Type B pancreatic cell (in vitro differentiated cells): ENCODE measurements around the gene TNFRSF6B. TPM values are rescaled to one million over a fixed set of nuclear protein-coding genes. Genes with fewer than 3 reads are reported as not detected.

Experiments
- DNase-seq: peaks from one replicate; pipeline ENCODE4 v3.0.0; 2021; ENCODE audit warnings: mixed read lengths; ENCODE audit not compliant: unreplicated experiment; ENCODE audit errors: extremely low spot score
- H3K27ac Mint-ChIP-seq: 2 replicates; pipeline ENCODE4 v1.8.0; 2021; ENCODE audit warnings: mild to moderate bottlenecking, mixed read lengths
- H3K27me3 Mint-ChIP-seq: 2 replicates; pipeline ENCODE4 v1.8.0; 2021; ENCODE audit warnings: mixed read lengths
- H3K36me3 Mint-ChIP-seq: 2 replicates; pipeline ENCODE4 v1.8.0; 2021; ENCODE audit warnings: mixed read lengths
- H3K4me1 Mint-ChIP-seq: one replicate; pipeline ENCODE4 v1.8.0; 2021; ENCODE audit warnings: mixed read lengths; ENCODE audit not compliant: unreplicated experiment
- H3K4me3 Mint-ChIP-seq: 2 replicates; pipeline ENCODE4 v1.8.0; 2021; ENCODE audit warnings: mild to moderate bottlenecking, mixed read lengths
- H3K9me3 Mint-ChIP-seq: 2 replicates; pipeline ENCODE4 v1.8.0; 2021; ENCODE audit warnings: mixed read lengths
- total RNA-seq: library from RNA; stranded (reverse); gene quantifications from 2 replicates; pipeline ENCODE4 v1.2.1, GENCODE V29; 2021; ENCODE audit warnings: low replicate concordance
- TF ChIP-seq, protein P1 (sequence below): fragments of 200-600 bp; sonication (generic); conservative IDR thresholded peaks from 2 replicates; pipeline ENCODE4 v1.5.0; 2021; ENCODE audit warnings: antibody characterized with exemption, mild to moderate bottlenecking

The TNFRSF6B gene
- total RNA-seq, 1 donor from 2014 or later: not detected

DNA sequence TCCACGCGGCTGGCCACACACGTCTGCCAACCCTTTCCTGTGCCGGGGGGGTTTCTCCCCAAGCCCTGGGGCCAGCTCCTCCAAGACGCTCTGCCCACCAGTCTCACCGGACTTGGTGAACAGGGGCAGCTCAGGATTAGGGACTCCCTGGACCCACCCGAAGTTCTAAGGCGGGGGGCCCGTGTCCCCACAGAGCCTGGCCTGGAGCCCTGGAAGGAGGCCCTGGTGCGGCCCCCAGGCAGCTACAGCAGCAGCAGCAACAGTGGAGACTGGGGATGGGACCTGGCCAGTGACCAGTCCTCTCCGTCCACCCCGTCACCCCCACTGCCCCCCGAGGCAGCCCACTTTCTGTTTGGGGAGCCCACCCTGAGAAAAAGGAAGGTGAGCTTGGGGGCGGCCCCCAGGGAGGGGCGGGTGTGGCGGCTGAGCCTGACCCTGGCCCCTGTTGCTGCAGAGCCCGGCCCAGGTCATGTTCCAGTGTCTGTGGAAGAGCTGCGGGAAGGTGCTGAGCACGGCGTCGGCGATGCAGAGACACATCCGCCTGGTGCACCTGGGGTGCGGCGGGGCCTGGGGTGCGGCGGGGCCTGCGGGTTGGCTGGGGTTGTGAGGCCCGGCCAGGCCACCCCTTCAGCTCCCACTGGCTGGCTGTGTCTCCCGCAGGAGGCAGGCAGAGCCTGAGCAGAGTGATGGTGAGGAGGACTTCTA is 45.4 kb downstream of the TNFRSF6B start:
- DNase-seq: peak; percentile 70
- H3K4me1 Mint-ChIP-seq: peaks cover 3% of the 10 kb centered on the region
- TF ChIP-seq, protein P1, sequence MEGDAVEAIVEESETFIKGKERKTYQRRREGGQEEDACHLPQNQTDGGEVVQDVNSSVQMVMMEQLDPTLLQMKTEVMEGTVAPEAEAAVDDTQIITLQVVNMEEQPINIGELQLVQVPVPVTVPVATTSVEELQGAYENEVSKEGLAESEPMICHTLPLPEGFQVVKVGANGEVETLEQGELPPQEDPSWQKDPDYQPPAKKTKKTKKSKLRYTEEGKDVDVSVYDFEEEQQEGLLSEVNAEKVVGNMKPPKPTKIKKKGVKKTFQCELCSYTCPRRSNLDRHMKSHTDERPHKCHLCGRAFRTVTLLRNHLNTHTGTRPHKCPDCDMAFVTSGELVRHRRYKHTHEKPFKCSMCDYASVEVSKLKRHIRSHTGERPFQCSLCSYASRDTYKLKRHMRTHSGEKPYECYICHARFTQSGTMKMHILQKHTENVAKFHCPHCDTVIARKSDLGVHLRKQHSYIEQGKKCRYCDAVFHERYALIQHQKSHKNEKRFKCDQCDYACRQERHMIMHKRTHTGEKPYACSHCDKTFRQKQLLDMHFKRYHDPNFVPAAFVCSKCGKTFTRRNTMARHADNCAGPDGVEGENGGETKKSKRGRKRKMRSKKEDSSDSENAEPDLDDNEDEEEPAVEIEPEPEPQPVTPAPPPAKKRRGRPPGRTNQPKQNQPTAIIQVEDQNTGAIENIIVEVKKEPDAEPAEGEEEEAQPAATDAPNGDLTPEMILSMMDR: no peak
- H3K9me3 Mint-ChIP-seq: no peaks in the 10 kb centered on the region
- H3K27me3 Mint-ChIP-seq: no peaks in the 10 kb centered on the region
- no peaks in the 10 kb centered on the region for H3K36me3 Mint-ChIP-seq
- H3K4me3 Mint-ChIP-seq: peak overlapping the region; percentile 67
- H3K27ac Mint-ChIP-seq: no peak overlapping the region

DNA sequence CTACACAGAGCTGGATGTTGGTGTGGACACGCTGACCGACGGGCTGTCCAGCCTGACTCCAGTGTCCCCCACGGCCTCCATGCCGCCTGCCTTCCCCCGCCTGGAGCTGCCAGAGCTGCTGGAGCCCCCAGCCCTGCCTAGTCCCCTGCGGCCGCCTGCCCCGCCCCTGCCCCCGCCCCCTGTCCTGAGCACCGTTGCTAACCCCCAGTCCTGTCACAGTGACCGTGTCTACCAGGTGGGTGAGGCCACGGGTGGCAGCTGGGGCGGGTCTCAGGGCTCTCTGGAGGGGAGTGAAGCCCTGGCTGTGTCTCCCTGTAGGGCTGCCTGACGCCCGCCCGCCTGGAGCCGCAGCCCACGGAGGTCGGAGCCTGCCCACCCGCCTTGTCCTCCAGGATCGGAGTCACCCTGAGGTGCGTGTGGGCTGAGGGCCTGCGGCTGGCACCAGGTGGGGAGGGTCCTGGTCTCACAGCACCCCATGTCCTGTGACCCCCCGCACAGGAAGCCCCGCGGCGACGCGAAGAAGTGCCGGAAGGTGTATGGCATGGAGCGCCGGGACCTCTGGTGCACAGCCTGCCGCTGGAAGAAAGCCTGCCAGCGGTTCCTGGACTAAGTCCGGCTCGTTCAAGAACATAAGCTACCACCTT is 46.1 kb downstream of the TNFRSF6B start:
- TF ChIP-seq, protein P1: no peak
- no peaks in the 10 kb centered on the region for H3K36me3 Mint-ChIP-seq
- peaks cover 3% of the 10 kb centered on the region for H3K4me1 Mint-ChIP-seq
- no peaks in the 10 kb centered on the region for H3K9me3 Mint-ChIP-seq
- H3K27me3 Mint-ChIP-seq: no peaks in the 10 kb centered on the region
- no peak overlapping the region for H3K27ac Mint-ChIP-seq
- H3K4me3 Mint-ChIP-seq: no peak overlapping the region
- no peak for DNase-seq

DNA sequence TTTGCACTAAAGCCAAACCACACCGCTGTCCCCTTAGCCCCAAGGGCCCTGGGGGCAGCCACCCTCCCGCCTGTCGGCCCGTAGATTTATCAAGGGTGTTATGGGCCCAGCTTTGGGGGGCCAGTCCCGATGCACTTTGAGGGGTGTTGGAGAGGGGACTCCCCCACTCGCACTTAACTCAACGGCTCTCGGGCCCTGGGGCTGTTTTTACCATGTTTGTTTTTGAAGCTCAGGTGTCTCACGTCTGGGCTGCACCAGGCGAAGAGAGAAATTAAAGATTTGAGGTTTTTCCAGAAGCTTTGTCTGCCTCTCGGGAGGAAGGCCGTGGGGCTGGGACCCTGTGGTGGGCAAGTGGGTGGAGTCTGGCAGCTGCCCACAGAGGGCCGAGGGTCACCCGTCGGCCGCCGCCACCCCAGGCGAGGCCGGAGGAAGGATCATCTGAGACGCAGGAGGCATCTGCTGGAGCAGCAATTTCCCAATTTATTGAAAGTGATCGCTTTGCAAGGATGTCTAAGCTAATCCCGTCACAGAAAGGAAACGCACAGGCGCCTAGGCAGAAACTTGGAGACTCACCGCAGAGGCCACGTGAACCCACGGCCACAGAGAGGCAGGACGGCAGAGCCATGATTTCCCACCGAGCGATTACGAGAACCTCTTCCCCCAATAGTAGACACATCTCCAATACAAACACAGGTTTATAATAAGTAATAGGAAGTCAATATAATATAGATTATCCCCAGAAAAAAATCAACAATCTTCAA is 46.9 kb downstream of the TNFRSF6B start:
- no peaks in the 10 kb centered on the region for H3K27me3 Mint-ChIP-seq
- no peaks in the 10 kb centered on the region for H3K9me3 Mint-ChIP-seq
- H3K36me3 Mint-ChIP-seq: no peaks in the 10 kb centered on the region
- DNase-seq: no peak
- H3K4me1 Mint-ChIP-seq: peaks cover 3% of the 10 kb centered on the region
- H3K4me3 Mint-ChIP-seq: no peak overlapping the region
- peak overlapping the region; percentile 29 for H3K27ac Mint-ChIP-seq
- TF ChIP-seq, protein P1: no peak

DNA sequence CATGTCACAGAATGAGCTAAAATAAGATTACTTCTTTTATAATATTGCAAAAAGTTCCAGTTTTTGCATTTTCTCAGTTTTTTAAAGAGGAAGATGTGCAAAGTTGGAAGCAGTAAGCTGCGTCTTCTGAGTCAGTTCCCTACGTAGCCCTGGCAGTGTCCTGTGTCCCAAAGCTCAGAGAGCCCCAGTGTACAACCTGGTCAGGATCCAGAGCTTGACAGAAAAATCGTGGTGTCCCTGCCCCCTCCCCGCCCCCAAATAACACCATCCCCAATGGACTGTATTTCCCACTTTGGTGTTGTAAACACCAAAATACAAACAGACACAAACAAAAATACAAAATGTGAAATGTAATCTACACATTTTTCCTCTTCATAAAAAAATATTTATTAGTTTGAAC is 47.7 kb downstream of the TNFRSF6B start:
- TF ChIP-seq, protein P1: no peak
- Mint-ChIP-seq H3K27me3 (no peaks in the 10 kb centered on the region), H3K27ac (no peak overlapping the region), H3K4me3 (no peak overlapping the region), H3K9me3 (no peaks in the 10 kb centered on the region), H3K36me3 (no peaks in the 10 kb centered on the region), H3K4me1 (peaks cover 3% of the 10 kb centered on the region)
- DNase-seq: no peak

DNA sequence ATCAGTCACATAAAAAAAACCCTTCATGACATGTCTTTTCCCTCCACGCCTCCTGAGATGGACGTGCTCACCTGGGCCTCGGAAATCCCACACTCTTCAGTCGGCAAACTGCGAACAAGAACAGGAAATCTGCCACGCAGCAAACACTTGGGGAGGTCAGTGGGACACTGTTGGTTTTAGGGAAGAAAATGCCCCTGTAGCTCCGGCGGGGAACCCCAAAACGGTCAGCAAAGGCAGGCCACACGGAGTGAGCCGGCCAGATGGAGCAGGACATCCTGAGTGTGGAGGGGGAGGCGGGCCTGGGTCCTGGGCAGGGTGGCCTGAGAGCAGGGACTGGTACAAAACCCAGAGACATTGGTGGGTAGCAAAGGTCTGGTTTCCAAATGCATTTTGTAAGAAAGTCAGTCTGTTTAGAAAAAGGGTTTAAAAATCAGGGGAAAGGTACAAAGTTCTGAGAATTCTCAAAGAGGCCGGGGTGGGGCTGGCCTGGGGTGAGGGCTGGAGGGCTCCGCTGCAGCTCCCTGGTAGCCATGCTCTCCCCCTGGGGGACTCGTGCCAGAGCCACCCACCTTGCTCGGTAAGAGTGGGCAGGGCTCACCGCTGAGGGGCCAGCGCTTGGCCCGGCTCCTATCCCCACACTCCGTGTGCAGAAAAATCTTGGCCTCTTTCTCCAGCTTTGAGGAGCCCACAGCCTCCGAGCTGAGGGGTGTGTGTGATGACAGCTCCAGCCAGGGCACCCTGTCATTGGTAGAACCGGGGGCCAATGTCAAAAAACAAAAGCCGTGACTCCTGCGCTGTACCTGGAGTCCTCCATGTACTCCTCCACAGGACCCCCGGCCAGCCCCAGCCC is 48.3 kb downstream of the TNFRSF6B start:
- Mint-ChIP-seq H3K27ac (no peak overlapping the region), H3K4me3 (no peak overlapping the region), H3K9me3 (no peaks in the 10 kb centered on the region), H3K27me3 (no peaks in the 10 kb centered on the region), H3K4me1 (peaks cover 3% of the 10 kb centered on the region), H3K36me3 (no peaks in the 10 kb centered on the region)
- no peak for DNase-seq
- TF ChIP-seq, protein P1: no peak
